ENCODE data around the gene PODXL2.

DNA sequence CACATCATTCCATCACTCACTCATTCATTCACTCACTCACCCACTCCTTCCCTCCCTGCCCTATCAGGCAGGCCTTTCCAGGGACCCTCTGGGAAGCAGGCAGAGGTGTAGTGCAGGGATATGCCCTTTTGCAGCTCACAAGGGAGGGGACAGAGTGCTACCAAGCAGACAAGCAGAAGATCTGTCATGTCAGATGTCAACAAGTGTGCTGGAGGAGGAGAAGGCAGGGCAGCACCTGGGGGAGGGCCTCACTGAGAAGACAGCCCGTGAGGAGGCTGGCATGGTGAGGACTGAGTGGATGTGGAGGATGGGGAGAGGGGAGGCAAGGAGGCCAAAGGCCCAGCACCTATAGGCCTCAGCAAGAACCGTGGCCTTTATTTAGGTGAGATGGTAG lies 59.0 kb downstream of the PODXL2 start:
- TF ChIP-seq, protein P1, sequence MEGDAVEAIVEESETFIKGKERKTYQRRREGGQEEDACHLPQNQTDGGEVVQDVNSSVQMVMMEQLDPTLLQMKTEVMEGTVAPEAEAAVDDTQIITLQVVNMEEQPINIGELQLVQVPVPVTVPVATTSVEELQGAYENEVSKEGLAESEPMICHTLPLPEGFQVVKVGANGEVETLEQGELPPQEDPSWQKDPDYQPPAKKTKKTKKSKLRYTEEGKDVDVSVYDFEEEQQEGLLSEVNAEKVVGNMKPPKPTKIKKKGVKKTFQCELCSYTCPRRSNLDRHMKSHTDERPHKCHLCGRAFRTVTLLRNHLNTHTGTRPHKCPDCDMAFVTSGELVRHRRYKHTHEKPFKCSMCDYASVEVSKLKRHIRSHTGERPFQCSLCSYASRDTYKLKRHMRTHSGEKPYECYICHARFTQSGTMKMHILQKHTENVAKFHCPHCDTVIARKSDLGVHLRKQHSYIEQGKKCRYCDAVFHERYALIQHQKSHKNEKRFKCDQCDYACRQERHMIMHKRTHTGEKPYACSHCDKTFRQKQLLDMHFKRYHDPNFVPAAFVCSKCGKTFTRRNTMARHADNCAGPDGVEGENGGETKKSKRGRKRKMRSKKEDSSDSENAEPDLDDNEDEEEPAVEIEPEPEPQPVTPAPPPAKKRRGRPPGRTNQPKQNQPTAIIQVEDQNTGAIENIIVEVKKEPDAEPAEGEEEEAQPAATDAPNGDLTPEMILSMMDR (IDR thresholded peaks at IDR 0.05) = no peak
- no peak for TF ChIP-seq POLR2A (IDR thresholded peaks at IDR 0.05)

Measured in adrenal gland (tissue), 5 donors.